H1 (cell line): Measurements from ENCODE around the gene ACP6. TPM values are rescaled to one million over a fixed set of nuclear protein-coding genes. Genes with fewer than 3 reads are reported as not detected.

Source experiments
- CTCF ChIA-PET: fragments of 300-600 bp; sonication (Branson Sonifier 250); formaldehyde crosslinking; loops from one replicate; lab custom pipeline; 2021; ENCODE audit not compliant: partially characterized antibody; lab: Charles Lee
- POLR2A ChIA-PET: fragments of 300-600 bp; sonication (Branson Sonifier 250); formaldehyde crosslinking; loops from one replicate; lab custom pipeline; 2021; ENCODE audit warnings: inconsistent platforms; ENCODE audit not compliant: partially characterized antibody; lab: Charles Lee
- DNase-seq, 2 experiments: peaks; one replicate each; pipeline versions ENCODE4 v3.0.0 to v3.0.0-alpha.2; 2010 to 2022; ENCODE audit warnings: low spot score in 2 of 2, low read depth in 1 of 2, mixed read lengths in 1 of 2
- FAIRE-seq: peaks from 2 replicates; lab custom pipeline; 2011; peaks lifted over from hg19 to GRCh38; lab: Jason Lieb, UNC
- H2AFZ ChIP-seq: 2 replicates; pipeline ENCODE4 v1.8.1; 2012; ENCODE audit warnings: low read length, inconsistent platforms
- H2AK5ac ChIP-seq: 2 replicates; pipeline ENCODE4 v1.6.1; 2013; ENCODE audit warnings: low read depth, low read length
- H2BK120ac ChIP-seq: replicated peaks from 2 replicates; pipeline ENCODE3; 2013; ENCODE audit warnings: low read depth, low read length, inconsistent platforms
- H2BK12ac ChIP-seq: 2 replicates; pipeline ENCODE4 v1.6.1; 2013; ENCODE audit warnings: low read depth, low read length
- H2BK15ac ChIP-seq: 2 replicates; pipeline ENCODE4 v1.6.1; 2013; ENCODE audit warnings: low read length
- H2BK20ac ChIP-seq: 2 replicates; pipeline ENCODE4 v1.6.1; 2013; ENCODE audit warnings: low read length
- H2BK5ac ChIP-seq: 2 replicates; pipeline ENCODE4 v1.6.1; 2013; ENCODE audit warnings: low read depth, low read length
- H3K14ac ChIP-seq: 2 replicates; pipeline ENCODE4 v1.6.1; 2013; ENCODE audit warnings: inconsistent platforms; ENCODE audit not compliant: insufficient read length
- H3K18ac ChIP-seq: 2 replicates; pipeline ENCODE4 v1.6.1; 2013; ENCODE audit warnings: low read length; ENCODE audit errors: extremely low read depth
- H3K23ac ChIP-seq: 2 replicates; pipeline ENCODE4 v1.6.1; 2013; ENCODE audit warnings: inconsistent platforms; ENCODE audit not compliant: insufficient read length
- H3K23me2 ChIP-seq: 2 replicates; pipeline ENCODE4 v1.6.1; 2013; ENCODE audit warnings: low read depth, low read length
- H3K27ac ChIP-seq: 2 replicates; pipeline ENCODE4 v1.6.1; 2011; ENCODE audit warnings: low read depth, low read length, inconsistent platforms
- H3K27me3 ChIP-seq, 4 experiments: replicated peaks in 1 of 4; 1 replicate in 1 of 4; 2 replicates in 3 of 4; pipeline versions ENCODE4 v1.6.1 to v1.8.1; 2011 to 2013; ENCODE audit warnings: low read length in 3 of 4, mild to moderate bottlenecking in 3 of 4, inconsistent platforms in 2 of 4, mixed read lengths in 2 of 4, moderate library complexity in 1 of 4; ENCODE audit not compliant: control insufficient read depth in 3 of 4, insufficient read depth in 3 of 4; ENCODE audit errors: extremely low read depth in 1 of 4
- H3K36me3 ChIP-seq, 4 experiments: 2 replicates each; pipeline versions ENCODE4 v1.6.1 to v1.8.1; 2011 to 2013; ENCODE audit warnings: mild to moderate bottlenecking in 4 of 4, low read length in 3 of 4, moderate library complexity in 2 of 4, control low read depth in 1 of 4, inconsistent platforms in 1 of 4; ENCODE audit not compliant: insufficient read depth in 4 of 4, control insufficient read depth in 2 of 4
- H3K4ac ChIP-seq: replicated peaks from 2 replicates; pipeline ENCODE3; 2013; ENCODE audit warnings: low read length, low read depth, mixed read lengths, inconsistent platforms; ENCODE audit not compliant: insufficient read length
- H3K4me1 ChIP-seq, 4 experiments: replicated peaks in 1 of 4; 1 replicate in 1 of 4; 2 replicates in 3 of 4; pipeline versions ENCODE4 v1.6.1 to v1.8.1; 2011 to 2013; ENCODE audit warnings: low read length in 3 of 4, inconsistent platforms in 2 of 4, mixed read lengths in 1 of 4; ENCODE audit not compliant: insufficient read depth in 4 of 4, control insufficient read depth in 3 of 4
- H3K4me2 ChIP-seq, 2 experiments: 2 replicates each; pipeline versions ENCODE4 v1.6.1 to v1.8.1; 2011 to 2013; ENCODE audit warnings: low read depth in 2 of 2, low read length in 2 of 2, control low read depth in 1 of 2, inconsistent platforms in 1 of 2, mild to moderate bottlenecking in 1 of 2; ENCODE audit not compliant: insufficient read depth in 1 of 2
- H3K4me3 ChIP-seq, 4 experiments: fragments of 200-600, 300-600 bp in 1 of 4; sonication (generic), shearing (Covaris generic), sonication (Bioruptor Twin) in 1 of 4; 2 replicates each; pipeline versions ENCODE4 v1.5.1 to v1.8.1; 2011 to 2016; ENCODE audit warnings: low read length in 4 of 4, low read depth in 3 of 4, control low read depth in 2 of 4, inconsistent platforms in 2 of 4, mild to moderate bottlenecking in 2 of 4, mixed read lengths in 1 of 4, moderate library complexity in 1 of 4; ENCODE audit not compliant: insufficient read depth in 2 of 4; ENCODE audit errors: extremely low read depth in 1 of 4
- H3K56ac ChIP-seq: replicated peaks from 2 replicates; pipeline ENCODE3; 2013; ENCODE audit warnings: low read depth, mild to moderate bottlenecking, mixed read lengths, low read length, inconsistent platforms; ENCODE audit not compliant: insufficient read length
- H3K79me1 ChIP-seq: 2 replicates; pipeline ENCODE4 v1.6.1; 2013; ENCODE audit warnings: low read depth, low read length, control low read depth
- H3K79me2 ChIP-seq, 2 experiments: 2 replicates each; pipeline versions ENCODE4 v1.6.1 to v1.8.1; 2012 to 2013; ENCODE audit warnings: low read length in 2 of 2, mild to moderate bottlenecking in 2 of 2, inconsistent platforms in 1 of 2; ENCODE audit not compliant: insufficient read depth in 2 of 2, control insufficient read depth in 1 of 2
- H3K9ac ChIP-seq, 4 experiments: replicated peaks in 1 of 4; 1 replicate in 1 of 4; 2 replicates in 3 of 4; pipeline versions ENCODE4 v1.6.1 to v1.8.1; 2011 to 2013; ENCODE audit warnings: low read depth in 3 of 4, low read length in 3 of 4, control low read depth in 2 of 4, mild to moderate bottlenecking in 2 of 4, moderate library complexity in 2 of 4, inconsistent platforms in 1 of 4; ENCODE audit errors: extremely low read depth in 1 of 4
- H3K9me3 ChIP-seq, 2 experiments: 2 replicates each; pipeline versions ENCODE4 v1.6.1 to v1.8.1; 2012 to 2013; ENCODE audit warnings: mild to moderate bottlenecking in 2 of 2, moderate library complexity in 2 of 2, control low read depth in 1 of 2, inconsistent platforms in 1 of 2, low read depth in 1 of 2, low read length in 1 of 2, mixed read lengths in 1 of 2; ENCODE audit not compliant: insufficient read depth in 2 of 2
- H4K20me1 ChIP-seq, 2 experiments: replicated peaks in 1 of 2; 2 replicates each; pipeline versions ENCODE3 to v1.8.1; 2011 to 2013; ENCODE audit warnings: inconsistent platforms in 2 of 2, low read length in 2 of 2, mild to moderate bottlenecking in 1 of 2; ENCODE audit not compliant: insufficient read depth in 2 of 2, control insufficient read depth in 1 of 2
- H4K5ac ChIP-seq: 2 replicates; pipeline ENCODE4 v1.6.1; 2013; ENCODE audit warnings: low read length, low read depth, mixed read lengths, inconsistent platforms; ENCODE audit not compliant: insufficient read length
- H4K8ac ChIP-seq: 2 replicates; pipeline ENCODE4 v1.8.0; 2013; ENCODE audit warnings: mild to moderate bottlenecking, moderate library complexity, low read length, inconsistent platforms; ENCODE audit not compliant: insufficient read depth; ENCODE audit errors: extremely low read depth
- H4K91ac ChIP-seq: replicated peaks from 2 replicates; pipeline ENCODE3; 2013; ENCODE audit warnings: low read length, mixed read lengths, inconsistent platforms; ENCODE audit not compliant: insufficient read length
- GTF2F1 ChIP-seq: IDR thresholded peaks from 2 replicates; pipeline ENCODE4 v1.6.1; 2012; ENCODE audit warnings: low read depth, low read length, improper control_type of control experiment, borderline replicate concordance
- NANOG ChIP-seq: IDR thresholded peaks from 2 replicates; pipeline ENCODE4 v1.6.1; 2011; ENCODE audit warnings: low read length, low read depth, mild to moderate bottlenecking, inconsistent platforms; ENCODE audit not compliant: insufficient read depth, poor library complexity, severe bottlenecking
- SIX5 ChIP-seq: IDR thresholded peaks from 2 replicates; pipeline ENCODE4 v1.6.1; 2011; ENCODE audit warnings: mild to moderate bottlenecking, low read depth, low read length
- TCF12 ChIP-seq: IDR thresholded peaks from 2 replicates; pipeline ENCODE4 v1.6.1; 2011; ENCODE audit warnings: low read depth, mild to moderate bottlenecking, low read length
- WGBS, 2 experiments: shearing (Covaris generic) in 1 of 2; methylation state at CpG; one replicate each; pipeline versions ENCODE4 v1.1.6 to v1.1.7; 2013 to 2015; ENCODE audit warnings: low lambda C conversion rate in 2 of 2, mixed read lengths in 2 of 2, inconsistent platforms in 1 of 2, low coverage in 1 of 2, missing lambda C conversion rate in 1 of 2; ENCODE audit not compliant: insufficient replicate concordance in 2 of 2, insufficient coverage in 1 of 2, insufficient read length in 1 of 2; ENCODE audit errors: extremely low coverage in 1 of 2, missing lambda C conversion rate in 1 of 2; 5-methylcytosine and 5-hydroxymethylcytosine counted together
- polyA plus RNA-seq, 7 experiments: library from polyadenylated mRNA; depleted of rRNA in 3 of 7; stranded (reverse) in 5 of 7; unstranded in 2 of 7; fragments of >200 nt in 5 of 7; fragments of 200-250 nt in 2 of 7; gene quantifications; 1 replicate in 5 of 7; 2 replicates in 1 of 7; 4 replicates in 1 of 7; pipeline versions ENCODE4 v1.2.1 to v1.2.3, GENCODE V29; 2011 to 2013; ENCODE audit warnings: missing spikeins in 2 of 7, mixed read lengths in 2 of 7
- total RNA-seq: library from RNA; stranded (reverse); fragmentation: NEBNext Ultra II Directional; extraction: Animal tissue kit (Norgen Biotek cat#: 25700); gene quantifications from 2 replicates; pipeline ENCODE4 v1.2.1, GENCODE V29; 2021

ACP6 gene
- total and polyA plus RNA-seq, 2 of the 8 experiments (the other 6 are each of a cell fraction or from before 2014, with no cell fraction given) = 11.4 to 17.7 TPM

DNA sequence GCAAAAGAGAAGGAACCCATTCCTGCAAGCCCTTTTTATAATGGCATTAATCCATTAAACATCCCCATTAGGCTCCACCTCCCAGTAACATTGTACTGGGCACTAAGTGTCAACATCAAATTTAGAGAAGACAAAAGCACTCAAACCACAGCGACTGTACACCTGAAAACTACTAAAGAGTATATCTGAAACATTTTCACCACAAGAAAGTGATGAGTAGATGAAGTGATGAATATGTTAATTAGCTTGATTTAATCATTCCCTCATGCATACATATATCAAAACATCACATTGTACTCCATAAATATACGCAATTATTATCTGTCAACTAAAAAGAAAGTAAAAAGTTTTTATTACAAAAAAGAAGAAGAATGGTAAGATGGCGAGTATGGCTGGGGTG, 26.4 kb downstream of the ACP6 start:
- no peaks in the 10 kb centered on the region for H3K27me3 ChIP-seq
- no peak overlapping the region for H3K4ac ChIP-seq
- H3K23ac ChIP-seq = no peak overlapping the region
- ChIA-PET POLR2A (no interaction called here), CTCF (interaction anchor here (1.1 to 7.4 kb wide), 6 partner anchors 10 to 255 kb away, joined by 3 to 48 read pairs (median 4); no protein-coding TSS in a partner anchor)
- no peak overlapping the region for H4K5ac ChIP-seq
- no peak overlapping the region for H2AFZ ChIP-seq
- no peak overlapping the region for H3K14ac ChIP-seq
- peaks cover 2% of the 10 kb centered on the region; the same call in 1 of the 2 replicates for H3K79me1 ChIP-seq
- H2BK5ac ChIP-seq = no peak overlapping the region
- no peak overlapping the region for H3K4me3 ChIP-seq
- H3K18ac ChIP-seq = no peak overlapping the region
- H2BK12ac ChIP-seq = no peak overlapping the region
- H3K36me3 ChIP-seq = peaks cover 0 to 8% (median 6%) of the 10 kb centered on the region in 4 experiments; a peak in 4 of 8 replicates
- H3K9me3 ChIP-seq = no peaks in the 10 kb centered on the region
- FAIRE-seq (no peak), DNase-seq (no peak)
- H3K79me2 ChIP-seq = no peaks in the 10 kb centered on the region
- no peaks in the 10 kb centered on the region for H4K20me1 ChIP-seq
- H3K56ac ChIP-seq = no peak overlapping the region
- H4K8ac ChIP-seq = no peak overlapping the region
- H4K91ac ChIP-seq = no peak overlapping the region
- no peak overlapping the region for H2BK15ac ChIP-seq
- no peak overlapping the region for H3K4me2 ChIP-seq
- H2AK5ac ChIP-seq = no peak overlapping the region
- H3K4me1 ChIP-seq = no peaks in the 10 kb centered on the region; a peak in 1 of 7 replicates
- H3K27ac ChIP-seq = no peak overlapping the region
- no peak overlapping the region for H3K9ac ChIP-seq
- H2BK120ac ChIP-seq = no peak overlapping the region
- H3K23me2 ChIP-seq = no peaks in the 10 kb centered on the region; the same call in 1 of the 2 replicates
- no peak overlapping the region for H2BK20ac ChIP-seq
- 86% methylated on average over 3 of the region's 3 CpGs; no CpG with 5 or more reads in 1 of the 2 experiments for WGBS, 2 experiments
- TF ChIP-seq TCF12 = no peak
- no peak for TF ChIP-seq SIX5
- TF ChIP-seq GTF2F1 = no peak
- no peak for TF ChIP-seq NANOG
